Right lobe of liver (tissue), 4 donors: ENCODE measurements around the gene ITPK1.

Source experiments
- CTCF ChIP-seq, 4 donors: fragments of 200-600 bp in 3 of 4; fragments of 450-650 bp in 1 of 4; IDR thresholded peaks; one replicate each; pipeline versions ENCODE4 v1.5.1 to v1.8.0; 2016 to 2022; ENCODE audit warnings: antibody characterized with exemption in 4 of 4, mild to moderate bottlenecking in 2 of 4
- POLR2A ChIP-seq: fragments of 450-650 bp; IDR thresholded peaks from one replicate; pipeline ENCODE4 v1.6.1; 2017; ENCODE audit warnings: antibody characterized with exemption, mild to moderate bottlenecking
- donor health status: DM: no; HTN: no; CAD: no.
- donor health status: DM: no; HTN: no; CAD: no.
- donor health status: DM: no; HTN: yes; CAD: no.

GRCh38 chr14:93039649-93040315 is 75.9 kb downstream of the ITPK1 start:
- no peak for TF ChIP-seq CTCF (IDR thresholded peaks at IDR 0.05)
- no peak for TF ChIP-seq POLR2A
